Measurements from ENCODE around the gene ITGB7. TPM values are rescaled to one million over a fixed set of nuclear protein-coding genes. Genes with fewer than 3 reads are reported as not detected.

The ITGB7 gene
- total RNA-seq, 1 donor = 1.1 TPM

DNA sequence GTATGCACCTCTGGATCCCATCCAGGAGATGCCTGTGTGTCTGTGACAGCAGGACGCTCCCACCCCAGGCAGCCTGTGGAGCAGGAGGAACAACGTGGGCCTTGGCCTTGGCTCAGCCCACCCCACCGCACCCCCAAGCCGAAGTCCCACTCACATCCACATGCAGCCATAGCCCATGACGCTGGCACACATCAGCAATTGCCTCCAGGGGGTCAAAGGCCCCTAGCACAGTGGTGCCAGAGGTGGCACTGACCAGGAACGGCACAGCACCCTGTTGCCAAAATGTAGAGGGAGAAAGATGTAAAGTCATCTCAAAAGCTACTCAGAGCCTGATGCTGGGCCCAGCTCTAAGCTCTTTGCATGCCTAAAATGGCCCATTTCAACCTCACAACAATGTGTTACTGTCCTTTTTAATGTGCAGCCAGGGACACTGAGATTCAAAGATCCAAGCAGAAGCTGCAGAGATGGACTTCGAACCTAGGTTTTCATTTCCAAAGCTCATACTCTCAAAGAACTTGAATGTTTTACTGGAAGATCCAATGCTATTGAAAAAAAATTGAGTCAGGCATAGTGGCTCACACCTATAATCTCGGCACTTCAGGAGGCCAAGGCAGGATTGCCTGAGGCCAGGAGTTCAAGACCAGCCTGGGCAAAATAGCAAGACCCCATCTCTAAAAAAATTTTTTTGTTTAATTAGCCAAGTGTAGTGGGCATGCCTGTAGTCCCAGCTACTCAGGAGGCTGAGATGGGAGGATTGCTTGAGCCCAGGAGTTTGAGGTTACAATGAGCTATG, 45.7 kb downstream of the ITGB7 start:
- TF ChIP-seq, protein P1, sequence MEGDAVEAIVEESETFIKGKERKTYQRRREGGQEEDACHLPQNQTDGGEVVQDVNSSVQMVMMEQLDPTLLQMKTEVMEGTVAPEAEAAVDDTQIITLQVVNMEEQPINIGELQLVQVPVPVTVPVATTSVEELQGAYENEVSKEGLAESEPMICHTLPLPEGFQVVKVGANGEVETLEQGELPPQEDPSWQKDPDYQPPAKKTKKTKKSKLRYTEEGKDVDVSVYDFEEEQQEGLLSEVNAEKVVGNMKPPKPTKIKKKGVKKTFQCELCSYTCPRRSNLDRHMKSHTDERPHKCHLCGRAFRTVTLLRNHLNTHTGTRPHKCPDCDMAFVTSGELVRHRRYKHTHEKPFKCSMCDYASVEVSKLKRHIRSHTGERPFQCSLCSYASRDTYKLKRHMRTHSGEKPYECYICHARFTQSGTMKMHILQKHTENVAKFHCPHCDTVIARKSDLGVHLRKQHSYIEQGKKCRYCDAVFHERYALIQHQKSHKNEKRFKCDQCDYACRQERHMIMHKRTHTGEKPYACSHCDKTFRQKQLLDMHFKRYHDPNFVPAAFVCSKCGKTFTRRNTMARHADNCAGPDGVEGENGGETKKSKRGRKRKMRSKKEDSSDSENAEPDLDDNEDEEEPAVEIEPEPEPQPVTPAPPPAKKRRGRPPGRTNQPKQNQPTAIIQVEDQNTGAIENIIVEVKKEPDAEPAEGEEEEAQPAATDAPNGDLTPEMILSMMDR (IDR thresholded peaks at IDR 0.05; ENCODE audit: extremely low read depth, low read depth, low read length) = no peak
- no peak for DNase-seq (ENCODE audit: insufficient read length, low spot score, missing footprints)
- no peak overlapping the region for H2AFZ ChIP-seq (ENCODE audit: low read length)
- no peaks in the 10 kb centered on the region for H3K79me2 ChIP-seq (ENCODE audit: insufficient read depth, low read length)
- no peak overlapping the region for H3K27ac ChIP-seq (ENCODE audit: low read depth, low read length)
- H3K4me2 ChIP-seq (ENCODE audit: insufficient read depth, low read length) = no peak overlapping the region
- no peak overlapping the region for H3K4me3 ChIP-seq (ENCODE audit: insufficient read depth, low read length)
- no peaks in the 10 kb centered on the region for H3K4me1 ChIP-seq (ENCODE audit: insufficient read depth, low read length)
- no peaks in the 10 kb centered on the region for H4K20me1 ChIP-seq (ENCODE audit: insufficient read depth, low read length)
- H3K9me3 ChIP-seq (ENCODE audit: low read depth, low read length) = no peaks in the 10 kb centered on the region
- H3K36me3 ChIP-seq (ENCODE audit: insufficient read depth, low read length) = no peaks in the 10 kb centered on the region
- H3K27me3 ChIP-seq (ENCODE audit: insufficient read depth, low read length) = no peaks in the 10 kb centered on the region

DNA sequence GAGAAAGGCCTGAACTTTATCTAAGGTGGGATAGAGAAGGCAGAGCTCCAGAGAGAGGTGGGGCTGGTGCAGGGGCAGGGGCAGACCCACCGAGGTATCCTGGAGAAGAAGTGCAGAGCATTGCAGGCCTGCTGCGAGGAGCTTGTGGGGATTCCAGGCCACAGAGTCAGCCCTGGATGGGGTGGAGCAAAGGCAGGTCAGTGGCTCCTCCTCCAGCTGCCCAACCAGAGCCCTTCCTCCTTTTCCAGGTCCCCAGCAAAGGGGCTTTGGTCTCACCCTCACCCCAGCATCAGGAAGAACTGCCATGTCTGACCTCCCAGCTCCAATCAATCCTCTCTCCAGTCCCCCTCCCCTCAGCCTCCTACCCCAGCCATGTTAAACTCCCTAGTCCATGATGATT, 46.4 kb downstream of the ITGB7 start:
- H3K27ac ChIP-seq (ENCODE audit: low read depth, low read length) = no peak overlapping the region
- no peaks in the 10 kb centered on the region for H3K36me3 ChIP-seq (ENCODE audit: insufficient read depth, low read length)
- no peaks in the 10 kb centered on the region for H4K20me1 ChIP-seq (ENCODE audit: insufficient read depth, low read length)
- no peaks in the 10 kb centered on the region for H3K27me3 ChIP-seq (ENCODE audit: insufficient read depth, low read length)
- TF ChIP-seq, protein P1 (IDR thresholded peaks at IDR 0.05; ENCODE audit: extremely low read depth, low read depth, low read length) = no peak
- no peaks in the 10 kb centered on the region for H3K9me3 ChIP-seq (ENCODE audit: low read depth, low read length)
- DNase-seq (ENCODE audit: insufficient read length, low spot score, missing footprints) = peak; percentile 67
- H3K4me2 ChIP-seq (ENCODE audit: insufficient read depth, low read length) = no peak overlapping the region
- no peaks in the 10 kb centered on the region for H3K4me1 ChIP-seq (ENCODE audit: insufficient read depth, low read length)
- no peak overlapping the region for H3K4me3 ChIP-seq (ENCODE audit: insufficient read depth, low read length)
- H3K79me2 ChIP-seq (ENCODE audit: insufficient read depth, low read length) = no peaks in the 10 kb centered on the region
- H2AFZ ChIP-seq (ENCODE audit: low read length) = no peak overlapping the region

DNA sequence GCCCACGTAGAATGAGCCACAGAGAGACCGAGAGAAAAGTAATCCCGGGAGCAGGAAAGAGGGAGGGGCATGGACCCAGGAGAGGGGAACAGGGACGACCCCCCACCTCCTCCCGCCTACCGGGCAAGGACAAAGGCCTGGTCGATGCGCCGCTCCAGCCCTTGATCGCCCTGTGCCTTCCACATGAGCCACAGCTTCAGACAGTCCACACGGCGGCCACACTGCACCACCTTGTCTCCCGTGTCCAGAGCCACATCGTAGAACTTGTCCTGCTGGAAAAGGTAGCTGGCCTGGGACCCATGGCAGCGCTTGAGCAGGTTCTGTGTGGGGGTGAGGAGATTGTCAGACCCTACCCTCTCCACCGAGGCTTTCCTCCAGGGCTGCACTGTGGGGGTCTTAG, 47.1 kb downstream of the ITGB7 start:
- Histone ChIP-seq H3K4me3 (ENCODE audit: insufficient read depth, low read length) (no peak overlapping the region), H4K20me1 (ENCODE audit: insufficient read depth, low read length) (no peaks in the 10 kb centered on the region), H3K27ac (ENCODE audit: low read depth, low read length) (no peak overlapping the region), H3K9me3 (ENCODE audit: low read depth, low read length) (no peaks in the 10 kb centered on the region), H3K36me3 (ENCODE audit: insufficient read depth, low read length) (no peaks in the 10 kb centered on the region), H3K4me1 (ENCODE audit: insufficient read depth, low read length) (no peaks in the 10 kb centered on the region), H3K79me2 (ENCODE audit: insufficient read depth, low read length) (no peaks in the 10 kb centered on the region), H3K27me3 (ENCODE audit: insufficient read depth, low read length) (no peaks in the 10 kb centered on the region), H2AFZ (ENCODE audit: low read length) (no peak overlapping the region), H3K4me2 (ENCODE audit: insufficient read depth, low read length) (no peak overlapping the region)
- TF ChIP-seq, protein P1 (IDR thresholded peaks at IDR 0.05; ENCODE audit: extremely low read depth, low read depth, low read length) = no peak
- no peak for DNase-seq (ENCODE audit: insufficient read length, low spot score, missing footprints)

DNA sequence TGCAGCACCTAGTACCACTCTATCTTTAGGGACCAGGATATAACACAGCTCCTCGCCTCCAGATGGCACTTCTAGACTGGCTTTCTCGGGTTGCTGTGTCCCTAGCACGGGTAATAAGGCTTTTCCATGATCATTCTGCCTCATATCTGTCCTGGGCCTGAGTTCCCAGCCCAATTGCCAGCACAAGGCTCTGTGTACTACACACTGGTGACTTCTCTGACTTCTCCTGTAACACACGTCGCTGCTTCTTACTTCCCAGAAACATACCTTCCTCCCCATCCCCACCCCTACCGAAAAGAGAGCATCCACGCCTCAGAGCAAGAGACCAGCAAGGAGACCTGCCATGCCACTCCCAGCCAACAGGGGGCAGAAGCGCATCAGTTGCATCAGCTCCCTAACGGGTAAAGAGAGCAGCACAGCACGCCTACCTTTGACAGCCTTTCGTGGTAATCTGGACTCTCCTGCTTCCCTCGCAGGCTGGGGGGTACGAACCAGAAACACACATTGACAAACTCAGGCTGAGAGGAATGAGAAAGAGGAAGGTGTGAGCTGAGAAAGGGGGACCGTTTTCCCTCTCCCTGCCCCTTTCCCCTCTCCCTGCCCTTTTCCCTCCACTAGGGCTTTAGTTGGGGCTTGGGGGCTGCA, 47.7 kb downstream of the ITGB7 start:
- no peaks in the 10 kb centered on the region for H4K20me1 ChIP-seq (ENCODE audit: insufficient read depth, low read length)
- H3K4me3 ChIP-seq (ENCODE audit: insufficient read depth, low read length) = no peak overlapping the region
- H3K36me3 ChIP-seq (ENCODE audit: insufficient read depth, low read length) = no peaks in the 10 kb centered on the region
- DNase-seq (ENCODE audit: insufficient read length, low spot score, missing footprints) = peak; percentile 96
- no peak overlapping the region for H3K4me2 ChIP-seq (ENCODE audit: insufficient read depth, low read length)
- no peak overlapping the region for H3K27ac ChIP-seq (ENCODE audit: low read depth, low read length)
- no peaks in the 10 kb centered on the region for H3K4me1 ChIP-seq (ENCODE audit: insufficient read depth, low read length)
- no peaks in the 10 kb centered on the region for H3K9me3 ChIP-seq (ENCODE audit: low read depth, low read length)
- peak overlapping the region; percentile 64 for H2AFZ ChIP-seq (ENCODE audit: low read length)
- no peaks in the 10 kb centered on the region for H3K79me2 ChIP-seq (ENCODE audit: insufficient read depth, low read length)
- no peaks in the 10 kb centered on the region for H3K27me3 ChIP-seq (ENCODE audit: insufficient read depth, low read length)
- TF ChIP-seq, protein P1 (IDR thresholded peaks at IDR 0.05; ENCODE audit: extremely low read depth, low read depth, low read length) = peak; percentile 100

Measured in osteoblast (primary cell).